HepG2 (cell line): ENCODE measurements around the gene OTULINL. TPM values are rescaled to one million over a fixed set of nuclear protein-coding genes. Genes with fewer than 3 reads are reported as not detected.

Experiments
- CTCF ChIP-seq: sonication (generic); formaldehyde crosslinking; IDR thresholded peaks from 2 replicates; pipeline ENCODE4 v1.5.0; 2020; ENCODE audit warnings: mild to moderate bottlenecking, missing genetic modification reagents, moderate library complexity
- DDIT3 ChIP-seq: sonication (generic); formaldehyde crosslinking; IDR thresholded peaks from 2 replicates; pipeline ENCODE4 v1.4.0; 2020; ENCODE audit warnings: mild to moderate bottlenecking, missing genetic modification reagents
- FOXO4 ChIP-seq: sonication (generic); formaldehyde crosslinking; conservative IDR thresholded peaks from 2 replicates; pipeline ENCODE4 v1.8.1; 2023; ENCODE audit warnings: missing genetic modification reagents
- GABPA ChIP-seq, 2 experiments: IDR thresholded peaks; 2 replicates each; pipeline ENCODE4 v1.6.1; 2011 to 2016; ENCODE audit warnings: low read depth in 2 of 2, low read length in 1 of 2, missing biosample characterization in 1 of 2, missing genetic modification characterization in 1 of 2
- HHEX ChIP-seq: IDR thresholded peaks from 2 replicates; pipeline ENCODE4 v1.6.1; 2016; ENCODE audit warnings: control low read depth
- HOMEZ ChIP-seq: IDR thresholded peaks from 2 replicates; pipeline ENCODE4 v1.6.1; 2016; ENCODE audit warnings: low read depth
- MXD4 ChIP-seq: IDR thresholded peaks from 2 replicates; pipeline ENCODE4 v1.6.1; 2016; ENCODE audit warnings: mild to moderate bottlenecking, missing biosample characterization, missing genetic modification reagents
- MZF1 ChIP-seq: sonication (generic); formaldehyde crosslinking; IDR thresholded peaks from 2 replicates; pipeline ENCODE4 v1.8.1; 2023; ENCODE audit warnings: mild to moderate bottlenecking, missing genetic modification reagents, borderline replicate concordance
- SALL1 ChIP-seq: sonication (generic); formaldehyde crosslinking; IDR thresholded peaks from 2 replicates; pipeline ENCODE4 v1.8.0; 2022; ENCODE audit warnings: mild to moderate bottlenecking, missing genetic modification reagents
- THYN1 ChIP-seq: sonication (generic); formaldehyde crosslinking; IDR thresholded peaks from 2 replicates; pipeline ENCODE4 v1.8.1; 2023; ENCODE audit warnings: low read depth, mild to moderate bottlenecking, moderate library complexity, missing genetic modification reagents, borderline replicate concordance
- ZBTB39 ChIP-seq: sonication (generic); formaldehyde crosslinking; IDR thresholded peaks from 2 replicates; pipeline ENCODE4 v1.5.0; 2020; ENCODE audit warnings: missing genetic modification reagents
- ZNF556 ChIP-seq: sonication (generic); formaldehyde crosslinking; IDR thresholded peaks from 2 replicates; pipeline ENCODE4 v1.4.0; 2020; ENCODE audit warnings: mild to moderate bottlenecking, missing genetic modification reagents, borderline replicate concordance
- ZNF574 ChIP-seq: sonication (generic); formaldehyde crosslinking; IDR thresholded peaks from 2 replicates; pipeline ENCODE4 v1.4.0; 2020; ENCODE audit warnings: missing genetic modification reagents
- ZNF639 ChIP-seq: conservative IDR thresholded peaks from 2 replicates; pipeline ENCODE4 v1.6.1; 2018; ENCODE audit warnings: missing genetic modification reagents
- ZNF740 ChIP-seq: sonication (generic); formaldehyde crosslinking; IDR thresholded peaks from 2 replicates; pipeline ENCODE4 v1.4.0; 2020; ENCODE audit warnings: missing genetic modification reagents
- polyA plus RNA-seq, 8 experiments: library from polyadenylated mRNA; depleted of rRNA in 3 of 8; stranded (reverse) in 7 of 8; unstranded in 1 of 8; fragments of >200 nt; fragmentation: Illumina TruSeq in 4 of 8; extraction: Trizol in 4 of 8; gene quantifications; 2 replicates each; pipeline versions ENCODE4 v1.2.1 to v1.2.3, GENCODE V29; 2011 to 2016; ENCODE audit warnings: low read depth in 4 of 8, missing spikeins in 1 of 8, mixed read lengths in 1 of 8; ENCODE audit not compliant: insufficient read depth in 1 of 8
- total RNA-seq, 5 experiments: library from RNA; depleted of rRNA; stranded (reverse); fragments of >200 nt; fragmentation: Illumina TruSeq; extraction: Trizol; gene quantifications; 2 replicates each; pipeline ENCODE4 v1.2.3, GENCODE V29; 2016; ENCODE audit warnings: low read depth in 1 of 5

The OTULINL gene
- total and polyA plus RNA-seq, 2 of the 13 experiments (the other 11 are each of a cell fraction or from before 2014, with no cell fraction given) = 0.04 to 0.40 TPM

- TF ChIP-seq ZNF556 = no peak
- 0 out of 2 replicates have a peak, but pooled peaks have one; percentile 6 for TF ChIP-seq CTCF (CRISPR knock-in tag)
- no peak for TF ChIP-seq ZNF639 (CRISPR knock-in tag)
- TF ChIP-seq ZNF574 (CRISPR knock-in tag) = no peak
- TF ChIP-seq FOXO4 (CRISPR knock-in tag) = no peak
- 0 out of 2 replicates have a peak, but pooled peaks have one; percentile 42 for TF ChIP-seq ZNF740 (CRISPR knock-in tag)
- TF ChIP-seq HHEX (CRISPR knock-in tag) = no peak
- no peak for TF ChIP-seq MXD4 (CRISPR knock-in tag)
- TF ChIP-seq ZBTB39 = no peak
- TF ChIP-seq THYN1 (CRISPR knock-in tag) = no peak
- TF ChIP-seq HOMEZ (CRISPR knock-in tag) = no peak
- TF ChIP-seq SALL1 (CRISPR knock-in tag) = peak; percentile 27; the same call in 1 of the 2 replicates
- TF ChIP-seq MZF1 (CRISPR knock-in tag) = no peak
- no peak for TF ChIP-seq DDIT3 (CRISPR knock-in tag)
- no peak for TF ChIP-seq GABPA (IDR thresholded peaks at IDR 0.05; ENCODE audit: low read depth, low read length)
- no peak for TF ChIP-seq GABPA (CRISPR knock-in tag; IDR thresholded peaks at IDR 0.05; ENCODE audit: low read depth)
These were observed 552 bp downstream of the OTULINL start (continued) for GRCh38 chr5:14581891-14582796.
